Gastrocnemius medialis (tissue), 4 donors: Measurements from ENCODE around the gene IGF1R. TPM values are rescaled to one million over a fixed set of nuclear protein-coding genes. Genes with fewer than 3 reads are reported as not detected.

Source experiments
- ATAC-seq, 2 donors: fragments of 150-250 bp; one replicate each; pipeline ENCODE4 v1.9.1; 2016
- DNase-seq, 2 donors: peaks; one replicate each; pipeline ENCODE4 v3.0.0-alpha.2; 2019
- H3K27ac ChIP-seq, 4 donors: fragments of 200-600 bp; sonication (generic); 1 replicate in 1 of 4; 2 replicates in 3 of 4; pipeline ENCODE4 v1.5.1; 2016 to 2018; ENCODE audit warnings: mild to moderate bottlenecking in 2 of 4, moderate library complexity in 1 of 4
- H3K27me3 ChIP-seq, 3 donors: fragments of 200-600 bp; sonication (generic) in 2 of 3; 1 replicate in 1 of 3; 2 replicates in 2 of 3; pipeline versions ENCODE4 v1.5.1 to v1.6.0; 2016 to 2019; ENCODE audit warnings: mild to moderate bottlenecking in 1 of 3, moderate library complexity in 1 of 3
- H3K36me3 ChIP-seq, 2 donors: fragments of 200-600 bp; sonication (generic) in 1 of 2; one replicate each; pipeline ENCODE4 v1.5.1; 2017 to 2018
- H3K4me1 ChIP-seq, 2 donors: fragments of 200-600 bp; sonication (generic) in 1 of 2; one replicate each; pipeline ENCODE4 v1.5.1; 2016 to 2017; ENCODE audit warnings: mild to moderate bottlenecking in 2 of 2
- H3K4me3 ChIP-seq, 4 donors: fragments of 200-600 bp; sonication (generic) in 3 of 4; 1 replicate in 1 of 4; 2 replicates in 3 of 4; pipeline ENCODE4 v1.5.1; 2016 to 2019; ENCODE audit warnings: mild to moderate bottlenecking in 2 of 4
- H3K9me3 ChIP-seq, 3 donors: fragments of 200-600 bp; sonication (generic) in 2 of 3; 1 replicate in 1 of 3; 2 replicates in 2 of 3; pipeline ENCODE4 v1.5.1; 2016 to 2019
- CTCF ChIP-seq, 5 experiments: fragments of 450-650 bp in 3 of 5; fragments of 200-600 bp in 2 of 5; sonication (generic) in 2 of 5; IDR thresholded peaks in 4 of 5; conservative IDR thresholded peaks in 1 of 5; 1 replicate in 4 of 5; 2 replicates in 1 of 5; pipeline ENCODE4 v1.5.1; 2016 to 2019; ENCODE audit warnings: antibody characterized with exemption in 5 of 5, mild to moderate bottlenecking in 3 of 5, moderate library complexity in 3 of 5
- POLR2A ChIP-seq, 2 donors: fragments of 450-650 bp; IDR thresholded peaks; one replicate each; pipeline ENCODE4 v1.6.1; 2017; ENCODE audit warnings: antibody characterized with exemption in 2 of 2, mild to moderate bottlenecking in 2 of 2, moderate library complexity in 2 of 2
- in situ Hi-C, 4 donors: fragments of 200-750 bp; cut with MboI; loops; one replicate each; pipeline versions ENCODE4 v1.15.0 to v1.8.0; 2017; ENCODE audit warnings: low sequenced_read_pairs in 4 of 4
- intact Hi-C: fragments of 100-400 bp; cut with DNase I; formaldehyde crosslinking; loops from one replicate; pipeline ENCODE4 v1.15.1; 2023; ENCODE audit warnings: low total_unique reads
- total RNA-seq, 4 donors: library from RNA; depleted of rRNA; stranded (reverse); fragments of >200 nt; gene quantifications; one replicate each; pipeline versions ENCODE4 v1.1.0 to v1.2.3, GENCODE V29; 2016

The IGF1R gene
- total RNA-seq, 4 donors from 2014 or later = 10.1 to 50.4 (median 12.3) TPM

- Histone ChIP-seq H3K27ac (no peak overlapping the region), H3K4me3 (no peak overlapping the region), H3K27me3 (no peaks in the 10 kb centered on the region), H3K9me3 (no peaks in the 10 kb centered on the region), H3K36me3 (no peaks in the 10 kb centered on the region), H3K4me1 (no peaks in the 10 kb centered on the region)
- in situ Hi-C loops (loop anchor here in 3 of 4 donors (25.0 kb wide), 2 partner anchors 111 to 386 kb away; no protein-coding TSS in a partner anchor), intact Hi-C loops (no loop called here)
- ATAC-seq (no peak), DNase-seq (no peak)
- TF ChIP-seq CTCF (IDR thresholded peaks at IDR 0.05 in 4 of 5, conservative IDR thresholded peaks at IDR 0.05 in 1 of 5) = no peak
- TF ChIP-seq POLR2A (IDR thresholded peaks at IDR 0.05) = no peak
These were observed 249.8 kb downstream of the IGF1R start for GRCh38 chr15:98898122-98898521.

- Histone ChIP-seq H3K36me3 (no peaks in the 10 kb centered on the region), H3K4me1 (no peaks in the 10 kb centered on the region), H3K9me3 (no peaks in the 10 kb centered on the region), H3K4me3 (no peak overlapping the region), H3K27me3 (no peaks in the 10 kb centered on the region), H3K27ac (no peak overlapping the region)
- in situ Hi-C loops = loop anchor here (25.0 kb wide), 2 partner anchors 112 to 387 kb away; no protein-coding TSS in a partner anchor
- DNase-seq (no peak), ATAC-seq (no peak)
- no peak for TF ChIP-seq POLR2A (IDR thresholded peaks at IDR 0.05)
- intact Hi-C loops = no loop called here
These were observed 251.1 kb downstream of the IGF1R start for GRCh38 chr15:98899272-98900021.

- no peaks in the 10 kb centered on the region for H3K9me3 ChIP-seq
- no peak overlapping the region for H3K27ac ChIP-seq
- intact Hi-C loops (no loop called here), in situ Hi-C loops (loop anchor here in 1 of 4 donors (25.0 kb wide), 1 partner anchor 113 kb away; no protein-coding TSS in a partner anchor)
- ATAC-seq = no peak
- H3K4me1 ChIP-seq = no peaks in the 10 kb centered on the region
- H3K4me3 ChIP-seq = no peak overlapping the region
- H3K36me3 ChIP-seq = no peaks in the 10 kb centered on the region
- no peak for TF ChIP-seq POLR2A (IDR thresholded peaks at IDR 0.05)
- no peak for TF ChIP-seq CTCF (IDR thresholded peaks at IDR 0.05 in 4 of 5, conservative IDR thresholded peaks at IDR 0.05 in 1 of 5)
- H3K27me3 ChIP-seq = no peaks in the 10 kb centered on the region
- no peak for DNase-seq
These were observed 252.0 kb downstream of the IGF1R start for GRCh38 chr15:98900356-98900755.

GRCh38 chr15:98901434-98902072 lies 253.2 kb downstream of the IGF1R start:
- TF ChIP-seq CTCF (IDR thresholded peaks at IDR 0.05 in 4 of 5, conservative IDR thresholded peaks at IDR 0.05 in 1 of 5) (no peak), POLR2A (IDR thresholded peaks at IDR 0.05) (no peak)
- peaks cover 0 to 2% of the 10 kb centered on the region in 2 donors for H3K4me1 ChIP-seq
- intact Hi-C loops = no loop called here
- H3K27me3 ChIP-seq = no peaks in the 10 kb centered on the region
- ATAC-seq = no peak
- in situ Hi-C loops = loop anchor here in 1 of 4 donors (25.0 kb wide), 1 partner anchor 114 kb away; no protein-coding TSS in a partner anchor
- DNase-seq = no peak
- no peaks in the 10 kb centered on the region for H3K36me3 ChIP-seq
- H3K9me3 ChIP-seq = no peaks in the 10 kb centered on the region
- H3K4me3 ChIP-seq = no peak overlapping the region
- no peak overlapping the region for H3K27ac ChIP-seq

GRCh38 chr15:98902931-98903330 lies 254.6 kb downstream of the IGF1R start:
- Histone ChIP-seq H3K4me1 (peaks cover 0 to 2% of the 10 kb centered on the region in 2 donors), H3K27ac (no peak overlapping the region), H3K27me3 (no peaks in the 10 kb centered on the region), H3K9me3 (no peaks in the 10 kb centered on the region), H3K36me3 (no peaks in the 10 kb centered on the region), H3K4me3 (no peak overlapping the region)
- in situ Hi-C loops (loop anchor here in 1 of 4 donors (25.0 kb wide), 1 partner anchor 116 kb away; no protein-coding TSS in a partner anchor), intact Hi-C loops (no loop called here)
- no peak for ATAC-seq
- no peak for DNase-seq
- no peak for TF ChIP-seq POLR2A (IDR thresholded peaks at IDR 0.05)
- TF ChIP-seq CTCF (IDR thresholded peaks at IDR 0.05 in 4 of 5, conservative IDR thresholded peaks at IDR 0.05 in 1 of 5) = no peak
